ENCODE data around the gene CLIC3. TPM values are rescaled to one million over a fixed set of nuclear protein-coding genes. Genes with fewer than 3 reads are reported as not detected.

CLIC3 gene
- total RNA-seq, 4 donors from 2014 or later: 2.5 to 3.8 TPM; not detected in 2

DNA sequence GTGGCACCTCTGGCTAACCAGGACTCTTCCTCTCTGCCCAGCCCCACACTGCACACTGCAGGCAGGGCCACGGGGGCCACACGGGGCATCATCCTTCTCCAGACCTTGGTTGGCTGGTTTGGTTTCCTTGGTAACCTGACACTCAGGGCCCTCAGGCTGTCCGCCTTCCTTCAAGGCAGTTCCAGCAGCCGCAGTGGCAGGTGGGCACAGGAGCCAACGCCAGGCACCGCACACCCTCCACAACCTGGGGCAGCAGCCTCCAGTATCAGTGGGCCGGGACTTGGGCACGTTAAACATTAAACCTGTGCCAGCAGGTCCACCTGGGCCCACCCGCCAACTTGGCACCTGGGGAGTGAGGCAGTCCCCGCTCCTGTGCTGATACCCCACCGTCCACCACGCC, 47.7 kb upstream of the CLIC3 start:
- TF ChIP-seq POLR2A (IDR thresholded peaks at IDR 0.05): no peak
- no peak for TF ChIP-seq EP300 (IDR thresholded peaks at IDR 0.05; ENCODE audit: low read depth)
- TF ChIP-seq, protein P1, sequence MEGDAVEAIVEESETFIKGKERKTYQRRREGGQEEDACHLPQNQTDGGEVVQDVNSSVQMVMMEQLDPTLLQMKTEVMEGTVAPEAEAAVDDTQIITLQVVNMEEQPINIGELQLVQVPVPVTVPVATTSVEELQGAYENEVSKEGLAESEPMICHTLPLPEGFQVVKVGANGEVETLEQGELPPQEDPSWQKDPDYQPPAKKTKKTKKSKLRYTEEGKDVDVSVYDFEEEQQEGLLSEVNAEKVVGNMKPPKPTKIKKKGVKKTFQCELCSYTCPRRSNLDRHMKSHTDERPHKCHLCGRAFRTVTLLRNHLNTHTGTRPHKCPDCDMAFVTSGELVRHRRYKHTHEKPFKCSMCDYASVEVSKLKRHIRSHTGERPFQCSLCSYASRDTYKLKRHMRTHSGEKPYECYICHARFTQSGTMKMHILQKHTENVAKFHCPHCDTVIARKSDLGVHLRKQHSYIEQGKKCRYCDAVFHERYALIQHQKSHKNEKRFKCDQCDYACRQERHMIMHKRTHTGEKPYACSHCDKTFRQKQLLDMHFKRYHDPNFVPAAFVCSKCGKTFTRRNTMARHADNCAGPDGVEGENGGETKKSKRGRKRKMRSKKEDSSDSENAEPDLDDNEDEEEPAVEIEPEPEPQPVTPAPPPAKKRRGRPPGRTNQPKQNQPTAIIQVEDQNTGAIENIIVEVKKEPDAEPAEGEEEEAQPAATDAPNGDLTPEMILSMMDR (IDR thresholded peaks at IDR 0.05): no peak
- no peak for TF ChIP-seq POLR2AphosphoS5 (IDR thresholded peaks at IDR 0.05)
- intact Hi-C loops (cut with DNase I; ENCODE audit: low total_unique reads): no loop called here
- Histone ChIP-seq H3K36me3 (no peaks in the 10 kb centered on the region), H3K27ac (peak overlapping the region; percentile 31 to 75 (median 61)), H3K27me3 (peaks cover 54% of the 10 kb centered on the region), H3K4me3 (peak overlapping the region in 2 of 4 donors; percentile 55 to 60), H3K4me1 (peaks cover 22 to 38% (median 33%) of the 10 kb centered on the region in 4 donors), H3K9me3 (no peaks in the 10 kb centered on the region)
- no peak for DNase-seq
- in situ Hi-C loops (cut with MboI; ENCODE audit: low pct_ligation_motif_present in 1 of 4, low pct_unique_long_range_greater_than_20kb in 1 of 4, low sequenced_read_pairs in 3 of 4): loop anchor here in 3 of 4 donors (10.0 to 25.0 kb wide), 2 partner anchors 257 to 259 kb away; partner anchors contain the start of genes CCDC183 (in 2 of the 3) and TMEM141 (in 2 of the 3)
- WGBS, 2 donors (ENCODE audit: low coverage in 1 of 2): 49% methylated on average over 12 of the region's 12 CpGs; no CpG with 5 or more reads in 1 of the 2 donors

DNA sequence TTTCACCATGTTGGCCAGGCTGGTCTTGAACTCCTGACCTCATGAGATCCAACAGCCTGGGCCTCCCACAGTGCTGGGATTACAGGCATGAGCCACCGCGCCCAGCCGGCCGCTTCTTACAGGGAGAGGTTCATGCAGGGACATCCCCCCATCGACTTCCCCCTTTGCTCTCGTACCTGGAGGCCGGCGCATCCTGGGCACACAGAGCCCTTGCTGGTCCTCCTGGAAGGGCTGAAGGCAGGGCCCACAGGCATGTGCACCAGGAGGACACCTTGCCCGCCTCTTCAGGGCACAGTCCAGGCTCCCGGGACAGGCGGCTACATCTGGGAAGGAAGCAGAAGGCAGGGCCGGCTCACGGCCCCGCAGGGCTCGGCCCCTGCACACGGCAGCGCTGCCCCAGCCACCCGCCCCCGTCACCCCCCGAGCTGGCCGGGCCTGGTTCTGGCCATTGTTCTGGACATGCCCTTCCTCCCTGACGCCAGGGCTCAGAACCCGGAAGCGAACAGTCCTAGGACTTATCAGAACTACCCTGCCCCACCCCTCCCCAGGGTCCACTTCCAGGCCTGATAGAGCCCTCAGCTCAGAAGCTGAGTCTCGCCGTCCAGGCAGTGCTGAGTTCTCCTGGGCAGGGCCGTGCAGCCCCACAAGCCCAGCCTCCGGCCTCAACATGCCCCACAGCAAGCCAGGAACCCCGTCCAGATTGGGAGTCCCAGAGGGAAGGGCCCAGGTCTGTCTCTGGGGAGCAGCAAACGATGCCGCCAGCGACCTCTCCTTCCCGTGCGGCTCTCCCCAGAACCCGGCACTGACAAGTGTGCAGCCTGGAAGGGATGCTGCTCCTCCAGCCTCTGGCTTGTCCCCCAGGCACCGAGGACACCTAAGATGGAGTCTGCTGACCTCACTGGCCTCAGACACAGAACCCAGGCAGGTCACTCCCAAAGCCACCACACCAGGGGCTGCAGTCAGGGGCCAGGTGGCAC, 46.7 kb upstream of the CLIC3 start:
- Histone ChIP-seq H3K9me3 (no peaks in the 10 kb centered on the region), H3K27me3 (peaks cover 44% of the 10 kb centered on the region), H3K27ac (peak overlapping the region; percentile 31 to 75 (median 61)), H3K36me3 (no peaks in the 10 kb centered on the region), H3K4me3 (no peak overlapping the region), H3K4me1 (peaks cover 22 to 35% (median 30%) of the 10 kb centered on the region in 4 donors)
- 81% methylated on average over 24 of the region's 36 CpGs; no CpG with 5 or more reads in 1 of the 2 donors for WGBS, 2 donors (ENCODE audit: low coverage in 1 of 2)
- TF ChIP-seq POLR2A (IDR thresholded peaks at IDR 0.05) (no peak), EP300 (IDR thresholded peaks at IDR 0.05; ENCODE audit: low read depth) (no peak), POLR2AphosphoS5 (IDR thresholded peaks at IDR 0.05) (no peak)
- TF ChIP-seq, protein P1 (IDR thresholded peaks at IDR 0.05): no peak
- in situ Hi-C loops (cut with MboI; ENCODE audit: low pct_ligation_motif_present in 1 of 4, low pct_unique_long_range_greater_than_20kb in 1 of 4, low sequenced_read_pairs in 3 of 4) (loop anchor here in 3 of 4 donors (10.0 to 25.0 kb wide), 2 partner anchors 256 to 258 kb away; partner anchors contain the start of genes CCDC183 (in 2 of the 3) and TMEM141 (in 2 of the 3)), intact Hi-C loops (cut with DNase I; ENCODE audit: low total_unique reads) (no loop called here)
- DNase-seq: no peak

DNA sequence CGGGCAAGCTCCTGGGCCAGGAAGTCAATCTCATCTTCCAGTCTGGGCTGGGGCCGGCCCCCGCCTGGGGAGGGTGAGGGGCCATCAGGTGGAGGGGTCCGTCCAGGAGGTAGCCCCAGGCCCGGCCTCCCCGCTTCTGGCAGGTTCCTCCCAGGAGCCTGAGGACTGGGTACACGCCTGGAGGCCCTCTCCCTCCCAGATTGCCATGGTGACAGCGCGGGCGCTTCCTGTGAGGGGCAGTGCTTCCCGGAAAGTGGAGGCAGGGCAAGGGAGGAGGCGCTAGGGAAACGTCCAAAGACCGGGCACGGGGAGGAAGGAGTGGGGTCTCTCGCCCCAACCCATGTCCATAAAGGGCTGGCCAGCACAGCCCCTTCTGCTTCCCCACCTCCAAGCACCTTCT, 44.8 kb upstream of the CLIC3 start:
- TF ChIP-seq POLR2A (IDR thresholded peaks at IDR 0.05) (no peak), POLR2AphosphoS5 (IDR thresholded peaks at IDR 0.05) (no peak)
- no peak overlapping the region for H3K4me3 ChIP-seq
- peaks cover 19 to 27% (median 22%) of the 10 kb centered on the region in 4 donors for H3K4me1 ChIP-seq
- 54% methylated on average over 16 of the region's 16 CpGs; no CpG with 5 or more reads in 1 of the 2 donors for WGBS, 2 donors (ENCODE audit: low coverage in 1 of 2)
- no peak for DNase-seq
- intact Hi-C loops (cut with DNase I; ENCODE audit: low total_unique reads): no loop called here
- in situ Hi-C loops (cut with MboI; ENCODE audit: low pct_ligation_motif_present in 1 of 4, low pct_unique_long_range_greater_than_20kb in 1 of 4, low sequenced_read_pairs in 3 of 4): loop anchor here in 3 of 4 donors (10.0 to 25.0 kb wide), 2 partner anchors 254 to 256 kb away; partner anchors contain the start of genes CCDC183 (in 2 of the 3) and TMEM141 (in 2 of the 3)
- peak overlapping the region in 1 of 4 donors; percentile 30 for H3K27ac ChIP-seq
- H3K36me3 ChIP-seq: no peaks in the 10 kb centered on the region
- H3K9me3 ChIP-seq: no peaks in the 10 kb centered on the region
- H3K27me3 ChIP-seq: peaks cover 26% of the 10 kb centered on the region

DNA sequence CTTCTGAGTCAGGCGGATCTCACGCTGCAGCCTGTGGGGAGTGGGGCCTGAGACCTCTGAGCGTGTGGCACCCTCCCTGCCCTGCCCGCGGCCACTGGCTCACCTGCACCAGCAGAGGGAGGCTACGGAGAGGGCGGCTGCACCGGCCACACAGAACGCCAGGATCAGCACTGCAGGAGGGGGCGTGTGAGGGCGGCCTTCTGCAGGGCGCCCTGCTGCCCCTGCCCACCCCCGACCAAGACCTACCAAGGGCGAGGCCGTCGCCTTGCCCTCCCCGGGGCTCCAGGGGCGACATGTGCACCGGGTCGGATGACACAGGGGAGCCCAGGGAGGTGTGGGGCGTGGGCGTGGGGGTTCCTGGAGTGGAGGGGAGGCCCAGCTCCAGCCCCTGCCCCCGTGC, 44.2 kb upstream of the CLIC3 start:
- Histone ChIP-seq H3K27ac (peak overlapping the region in 1 of 4 donors; percentile 30), H3K4me3 (no peak overlapping the region), H3K36me3 (no peaks in the 10 kb centered on the region), H3K27me3 (peaks cover 22% of the 10 kb centered on the region), H3K4me1 (peaks cover 17 to 24% (median 20%) of the 10 kb centered on the region in 4 donors), H3K9me3 (no peaks in the 10 kb centered on the region)
- intact Hi-C loops (cut with DNase I; ENCODE audit: low total_unique reads) (no loop called here), in situ Hi-C loops (cut with MboI; ENCODE audit: low pct_ligation_motif_present in 1 of 4, low pct_unique_long_range_greater_than_20kb in 1 of 4, low sequenced_read_pairs in 3 of 4) (loop anchor here in 3 of 4 donors (10.0 to 25.0 kb wide), 2 partner anchors 253 to 256 kb away; partner anchors contain the start of genes CCDC183 (in 2 of the 3) and TMEM141 (in 2 of the 3))
- no peak for DNase-seq
- WGBS, 2 donors (ENCODE audit: low coverage in 1 of 2): 80% methylated on average over 17 of the region's 23 CpGs; no CpG with 5 or more reads in 1 of the 2 donors
- TF ChIP-seq POLR2AphosphoS5 (IDR thresholded peaks at IDR 0.05): no peak
- TF ChIP-seq, protein P1 (IDR thresholded peaks at IDR 0.05): no peak
- no peak for TF ChIP-seq EP300 (IDR thresholded peaks at IDR 0.05; ENCODE audit: low read depth)
